ENCODE measurements around the gene LILRB5. TPM values are rescaled to one million over a fixed set of nuclear protein-coding genes. Genes with fewer than 3 reads are reported as not detected.
"Not testable (repeated sequence)": the region's sequence is repeated elsewhere in the genome, so short reads cannot be mapped to it uniquely, and the experiment has no call there.

Gene LILRB5
- total and polyA plus RNA-seq, 9 donors = 1.8 to 10.6 (median 3.1) TPM

- no peaks in the 10 kb centered on the region for H3K36me3 ChIP-seq
- WGBS, 3 donors = 6 to 84% (median 78%) methylated on average over 5 of the region's 5 CpGs
- H3K4me1 ChIP-seq (ENCODE audit: insufficient read depth) = no peaks in the 10 kb centered on the region
- DNase-seq = no peak
- intact Hi-C loops (cut with DNase I) = loop anchor here in 3 of 4 donors (5.0 to 10.0 kb wide), 3 partner anchors 59 to 67 kb away; partner anchors contain the start of gene TMC4 (in 2 of the 3)
- no peak overlapping the region for H3K4me3 ChIP-seq
- no peak overlapping the region for H3K27ac ChIP-seq
- no peak for TF ChIP-seq POLR2A (IDR thresholded peaks at IDR 0.05)
- TF ChIP-seq, protein P1, sequence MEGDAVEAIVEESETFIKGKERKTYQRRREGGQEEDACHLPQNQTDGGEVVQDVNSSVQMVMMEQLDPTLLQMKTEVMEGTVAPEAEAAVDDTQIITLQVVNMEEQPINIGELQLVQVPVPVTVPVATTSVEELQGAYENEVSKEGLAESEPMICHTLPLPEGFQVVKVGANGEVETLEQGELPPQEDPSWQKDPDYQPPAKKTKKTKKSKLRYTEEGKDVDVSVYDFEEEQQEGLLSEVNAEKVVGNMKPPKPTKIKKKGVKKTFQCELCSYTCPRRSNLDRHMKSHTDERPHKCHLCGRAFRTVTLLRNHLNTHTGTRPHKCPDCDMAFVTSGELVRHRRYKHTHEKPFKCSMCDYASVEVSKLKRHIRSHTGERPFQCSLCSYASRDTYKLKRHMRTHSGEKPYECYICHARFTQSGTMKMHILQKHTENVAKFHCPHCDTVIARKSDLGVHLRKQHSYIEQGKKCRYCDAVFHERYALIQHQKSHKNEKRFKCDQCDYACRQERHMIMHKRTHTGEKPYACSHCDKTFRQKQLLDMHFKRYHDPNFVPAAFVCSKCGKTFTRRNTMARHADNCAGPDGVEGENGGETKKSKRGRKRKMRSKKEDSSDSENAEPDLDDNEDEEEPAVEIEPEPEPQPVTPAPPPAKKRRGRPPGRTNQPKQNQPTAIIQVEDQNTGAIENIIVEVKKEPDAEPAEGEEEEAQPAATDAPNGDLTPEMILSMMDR (IDR thresholded peaks at IDR 0.05) = no peak
- no peak for TF ChIP-seq EP300 (IDR thresholded peaks at IDR 0.05)
- no peaks in the 10 kb centered on the region for H3K9me3 ChIP-seq
- H3K27me3 ChIP-seq = no peaks in the 10 kb centered on the region
These were observed 23.1 kb downstream of the LILRB5 start for GRCh38 chr19:54233941-54234340.

DNA sequence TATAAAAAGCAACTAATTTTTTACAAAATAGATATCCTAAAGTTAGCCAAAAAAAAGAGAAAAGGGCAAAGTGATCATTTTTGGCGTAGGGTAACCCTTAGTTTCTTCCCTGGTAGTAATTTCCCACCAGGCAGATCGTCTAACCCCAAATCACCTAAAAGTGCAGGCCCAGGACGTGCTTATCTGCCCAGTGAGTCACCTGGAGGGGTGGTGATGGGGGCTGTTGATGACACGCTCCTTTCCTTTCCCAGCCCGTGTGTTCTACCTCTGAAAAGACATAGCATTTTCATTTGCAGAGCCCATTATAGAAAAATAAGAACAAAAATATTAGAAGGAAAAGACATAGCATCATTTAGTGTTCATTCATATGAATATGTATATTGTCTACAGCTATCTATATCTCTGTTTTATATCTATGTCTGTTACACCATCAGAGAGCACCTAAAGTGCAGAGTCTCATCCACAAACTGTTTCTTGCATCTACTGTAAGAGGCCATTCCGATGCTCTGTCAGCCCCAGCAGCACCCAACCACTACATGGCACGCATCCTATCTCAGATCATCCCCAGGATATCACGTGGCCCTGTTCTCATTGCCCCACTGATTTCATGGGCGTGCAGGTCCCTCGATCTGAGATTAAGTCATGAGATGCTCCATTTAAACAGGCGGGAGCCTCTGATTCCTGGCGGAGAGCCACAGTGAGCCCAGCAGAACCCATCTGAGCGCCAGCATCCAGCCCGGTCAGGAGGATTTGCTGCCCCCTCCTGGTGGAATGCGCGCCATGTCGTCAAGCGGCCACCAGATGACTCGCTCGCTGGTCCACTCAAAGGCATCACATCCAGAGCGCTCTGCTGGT is 25.8 kb downstream of the LILRB5 start:
- peak; percentile 86 to 93 (median 90) for DNase-seq
- 13 to 19% (median 14%) methylated on average over 21 of the region's 21 CpGs for WGBS, 3 donors
- intact Hi-C loops (cut with DNase I) = loop anchor here (2.0 to 10.0 kb wide), 4 partner anchors 57 to 65 kb away; partner anchors contain the start of gene TMC4 (in 2 of the 4)
- peak; percentile 23 for TF ChIP-seq POLR2A (IDR thresholded peaks at IDR 0.05)
- no peak for TF ChIP-seq EP300 (IDR thresholded peaks at IDR 0.05)
- TF ChIP-seq, protein P1 (IDR thresholded peaks at IDR 0.05) = peak; percentile 67 to 90 (median 85)
- H3K36me3 ChIP-seq = no peaks in the 10 kb centered on the region
- H3K27ac ChIP-seq = no peak overlapping the region
- no peaks in the 10 kb centered on the region for H3K9me3 ChIP-seq
- H3K4me3 ChIP-seq = no peak overlapping the region
- H3K27me3 ChIP-seq = no peaks in the 10 kb centered on the region
- no peaks in the 10 kb centered on the region for H3K4me1 ChIP-seq (ENCODE audit: insufficient read depth)

GRCh38 chr19:54230031-54230430 is 27.0 kb downstream of the LILRB5 start:
- H3K27me3 ChIP-seq = no peaks in the 10 kb centered on the region
- H3K27ac ChIP-seq = no peak overlapping the region
- WGBS, 3 donors = 78 to 85% (median 82%) methylated on average over 7 of the region's 7 CpGs
- no peak overlapping the region for H3K4me3 ChIP-seq
- intact Hi-C loops (cut with DNase I) = loop anchor here (2.0 to 10.0 kb wide), 4 partner anchors 55 to 63 kb away; partner anchors contain the start of gene TMC4 (in 2 of the 4)
- TF ChIP-seq EP300 (IDR thresholded peaks at IDR 0.05) (no peak), POLR2A (IDR thresholded peaks at IDR 0.05) (no peak)
- TF ChIP-seq, protein P1 (IDR thresholded peaks at IDR 0.05) = no peak
- H3K9me3 ChIP-seq = no peaks in the 10 kb centered on the region
- no peaks in the 10 kb centered on the region for H3K4me1 ChIP-seq (ENCODE audit: insufficient read depth)
- no peak for DNase-seq
- no peaks in the 10 kb centered on the region for H3K36me3 ChIP-seq

GRCh38 chr19:54229146-54229545 is 27.9 kb downstream of the LILRB5 start:
- Histone ChIP-seq H3K27ac (no peak overlapping the region), H3K4me3 (no peak overlapping the region), H3K36me3 (no peaks in the 10 kb centered on the region), H3K4me1 (ENCODE audit: insufficient read depth) (no peaks in the 10 kb centered on the region), H3K27me3 (no peaks in the 10 kb centered on the region), H3K9me3 (no peaks in the 10 kb centered on the region)
- 77 to 88% (median 86%) methylated on average over 8 of the region's 8 CpGs for WGBS, 3 donors
- no peak for DNase-seq
- intact Hi-C loops (cut with DNase I) = no loop called here
- TF ChIP-seq POLR2A (IDR thresholded peaks at IDR 0.05) (no peak), EP300 (IDR thresholded peaks at IDR 0.05) (no peak)
- TF ChIP-seq, protein P1 (IDR thresholded peaks at IDR 0.05) = no peak

DNA sequence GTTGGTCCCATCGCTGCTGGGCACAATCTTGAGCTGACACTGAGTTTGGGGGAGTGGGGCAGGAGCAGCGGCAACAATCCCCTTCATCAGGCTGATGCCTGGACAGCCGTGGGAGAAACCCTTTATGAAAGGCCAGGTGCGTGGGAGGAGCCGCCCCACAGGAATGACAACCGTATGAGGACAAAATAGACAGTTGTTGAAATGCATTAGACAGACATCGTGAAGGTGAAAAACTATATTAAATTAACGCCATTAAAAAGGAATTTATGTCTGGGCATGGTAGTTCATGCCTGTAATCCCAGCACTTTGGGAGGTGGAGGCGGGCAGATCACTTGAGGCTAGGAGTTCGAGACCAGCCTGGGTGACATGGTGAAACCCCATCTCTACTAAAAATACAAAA is 32.5 kb downstream of the LILRB5 start:
- not testable (repeated sequence) for DNase-seq, H3K9me3 ChIP-seq

GRCh38 chr19:54223937-54224281 is 33.2 kb downstream of the LILRB5 start:
- intact Hi-C loops (cut with DNase I) = loop anchor here in 1 of 4 donors (2.0 kb wide), 1 partner anchor 15 kb away; no protein-coding TSS in a partner anchor
- not testable (repeated sequence) for DNase-seq; H3K36me3 ChIP-seq; H3K27ac ChIP-seq; H3K4me1 ChIP-seq (ENCODE audit: insufficient read depth); H3K9me3 ChIP-seq; H3K4me3 ChIP-seq; H3K27me3 ChIP-seq
- 20 to 31% (median 25%) methylated on average over 5 of the region's 5 CpGs for WGBS, 3 donors

More for the DNA sequence above, 32.5 kb downstream of the LILRB5 start:
- intact Hi-C loops (cut with DNase I); H3K36me3 ChIP-seq; H3K27me3 ChIP-seq; H3K27ac ChIP-seq; H3K4me3 ChIP-seq; H3K4me1 ChIP-seq (ENCODE audit: insufficient read depth): not testable (repeated sequence)
- 44 to 58% (median 46%) methylated on average over 10 of the region's 10 CpGs for WGBS, 3 donors

- H3K9me3 ChIP-seq; H3K27ac ChIP-seq; H3K4me1 ChIP-seq (ENCODE audit: insufficient read depth); DNase-seq; H3K36me3 ChIP-seq; H3K4me3 ChIP-seq; H3K27me3 ChIP-seq: not testable (repeated sequence)
- intact Hi-C loops (cut with DNase I) = loop anchor here in 1 of 4 donors (2.0 kb wide), 1 partner anchor 15 kb away; no protein-coding TSS in a partner anchor
- 30 to 33% (median 32%) methylated on average over 14 of the region's 14 CpGs for WGBS, 3 donors
These were observed 33.7 kb downstream of the LILRB5 start for GRCh38 chr19:54223277-54223936.
